Keratinocyte (primary cell): ENCODE results near the gene MAP4. TPM values are rescaled to one million over a fixed set of nuclear protein-coding genes. Genes with fewer than 3 reads are reported as not detected.

Source experiments
- DNase-seq: peaks from one replicate; pipeline ENCODE4 v3.0.0-alpha.2; 2011; ENCODE audit warnings: low read depth, missing footprints, low spot score
- FAIRE-seq: peaks from 2 replicates; lab custom pipeline; 2011; peaks lifted over from hg19 to GRCh38; lab: Jason Lieb, UNC
- H2AFZ ChIP-seq: 2 replicates; pipeline ENCODE4 v1.6.0; 2012; ENCODE audit warnings: low read length, control low read depth, inconsistent platforms; ENCODE audit not compliant: control insufficient read depth
- H3K27ac ChIP-seq: 2 replicates; pipeline ENCODE4 v1.5.1; 2011; ENCODE audit warnings: low read length; ENCODE audit not compliant: control insufficient read depth, insufficient read depth
- H3K27me3 ChIP-seq: 3 replicates; pipeline ENCODE4 v1.6.0; 2011; ENCODE audit warnings: low read length; ENCODE audit not compliant: control insufficient read depth, insufficient read depth; ENCODE audit errors: extremely low read depth
- H3K36me3 ChIP-seq, 2 experiments: 2 replicates in 1 of 2; 3 replicates in 1 of 2; pipeline ENCODE4 v1.5.1; 2011; ENCODE audit warnings: low read length in 2 of 2, mild to moderate bottlenecking in 1 of 2; ENCODE audit not compliant: control insufficient read depth in 2 of 2, insufficient read depth in 2 of 2; ENCODE audit errors: extremely low read depth in 1 of 2
- H3K4me1 ChIP-seq: 3 replicates; pipeline ENCODE4 v1.5.1; 2011; ENCODE audit warnings: low read length; ENCODE audit not compliant: control insufficient read depth, insufficient read depth; ENCODE audit errors: extremely low read depth
- H3K4me2 ChIP-seq: 3 replicates; pipeline ENCODE4 v1.6.0; 2011; ENCODE audit warnings: low read depth, low read length; ENCODE audit not compliant: control insufficient read depth, insufficient read depth; ENCODE audit errors: extremely low read depth
- H3K4me3 ChIP-seq, 3 experiments: fragments of 200-600 bp in 1 of 3; sonication (generic) in 1 of 3; 2 replicates in 2 of 3; 3 replicates in 1 of 3; pipeline ENCODE4 v1.5.1; 2011 to 2016; ENCODE audit warnings: low read length in 3 of 3, mild to moderate bottlenecking in 3 of 3, control low read depth in 2 of 3, inconsistent platforms in 1 of 3, low read depth in 1 of 3, mixed read lengths in 1 of 3, mixed run types in 1 of 3, moderate library complexity in 1 of 3; ENCODE audit not compliant: control insufficient read depth in 2 of 3, insufficient read depth in 2 of 3; ENCODE audit errors: extremely low read depth in 1 of 3
- H3K79me2 ChIP-seq: 2 replicates; pipeline ENCODE4 v1.6.0; 2012; ENCODE audit warnings: low read length; ENCODE audit not compliant: control insufficient read depth, insufficient read depth
- H3K9ac ChIP-seq: 3 replicates; pipeline ENCODE4 v1.6.0; 2011; ENCODE audit warnings: low read length; ENCODE audit not compliant: control insufficient read depth, insufficient read depth; ENCODE audit errors: extremely low read depth
- H3K9me1 ChIP-seq: 3 replicates; pipeline ENCODE4 v1.6.0; 2011; ENCODE audit warnings: low read length; ENCODE audit not compliant: control insufficient read depth, insufficient read depth; ENCODE audit errors: extremely low read depth
- H3K9me3 ChIP-seq: 2 replicates; pipeline ENCODE4 v1.5.1; 2012; ENCODE audit warnings: low read depth, low read length; ENCODE audit not compliant: control insufficient read depth
- H4K20me1 ChIP-seq: 3 replicates; pipeline ENCODE4 v1.6.0; 2011; ENCODE audit warnings: low read length; ENCODE audit not compliant: control insufficient read depth, insufficient read depth; ENCODE audit errors: extremely low read depth
- EZH2 ChIP-seq: IDR thresholded peaks from one replicate; pipeline ENCODE4 v1.6.1; 2012; ENCODE audit warnings: inconsistent platforms, mild to moderate bottlenecking, low read length, moderate library complexity
- dilution Hi-C: fragments of 300-500 bp; cut with MboI; formaldehyde crosslinking; loops from one replicate; pipeline ENCODE4 v1.7.0; 2020; ENCODE audit warnings: low sequenced_read_pairs; ENCODE audit not compliant: extremely low pct_ligation_motif_present
- polyA plus RNA-seq, 5 experiments: library from polyadenylated mRNA; depleted of rRNA in 3 of 5; stranded (reverse) in 3 of 5; stranded (forward) in 1 of 5; unstranded in 1 of 5; fragments of >200 nt; gene quantifications; 1 replicate in 1 of 5; 2 replicates in 3 of 5; 3 replicates in 1 of 5; pipeline versions ENCODE4 v1.2.1 to v1.2.3, GENCODE V29; 2011 to 2012; ENCODE audit warnings: missing spikeins in 2 of 5, low read depth in 1 of 5, low replicate concordance in 1 of 5
- TF ChIP-seq, protein P1 (sequence below), 3 experiments: IDR thresholded peaks in 1 of 3; conservative IDR thresholded peaks in 1 of 3; optimal IDR thresholded peaks in 1 of 3; 2 replicates in 2 of 3; 3 replicates in 1 of 3; pipeline versions ENCODE3 to v1.5.1; 2011; ENCODE audit warnings: low read length in 3 of 3, mild to moderate bottlenecking in 3 of 3, moderate library complexity in 2 of 3, control low read depth in 1 of 3, inconsistent platforms in 1 of 3; ENCODE audit not compliant: insufficient read depth in 2 of 3; ENCODE audit errors: extremely low read depth in 1 of 3

Gene MAP4
- polyA plus RNA-seq, 1 donor (not counting 4 experiments of a cell fraction or from before 2014, with no cell fraction given) = 110 TPM

DNA sequence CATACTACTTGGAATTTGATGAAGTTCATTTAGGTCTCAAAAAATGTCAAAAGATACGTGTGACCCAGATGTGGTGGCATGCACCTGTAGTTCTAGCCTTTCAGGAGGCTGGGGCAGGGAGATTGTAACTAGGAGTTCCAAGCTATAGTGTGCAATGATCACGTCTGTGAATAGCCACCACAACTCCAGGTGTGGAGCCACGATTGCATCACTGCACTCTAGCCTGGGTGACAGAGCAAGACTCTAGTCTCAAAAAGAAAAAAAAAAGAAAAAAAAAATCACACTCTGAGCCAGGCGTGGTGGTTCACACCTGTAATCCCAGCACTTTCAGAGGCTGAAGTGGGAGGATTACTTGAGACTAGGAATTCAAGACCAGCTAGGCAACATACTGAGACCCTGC is 14.2 kb downstream of the MAP4 start:
- Histone ChIP-seq H3K36me3 (peaks cover 3 to 6% of the 10 kb centered on the region in 2 experiments), H3K4me1 (no peaks in the 10 kb centered on the region), H4K20me1 (peaks cover 7% of the 10 kb centered on the region), H3K4me3 (no peak overlapping the region), H2AFZ (no peak overlapping the region), H3K9me3 (no peaks in the 10 kb centered on the region), H3K27ac (no peak overlapping the region), H3K79me2 (peaks cover 76% of the 10 kb centered on the region), H3K27me3 (no peaks in the 10 kb centered on the region), H3K9me1 (no peaks in the 10 kb centered on the region), H3K9ac (no peak overlapping the region), H3K4me2 (no peak overlapping the region)
- FAIRE-seq (no peak), DNase-seq (no peak)
- dilution Hi-C loops = no loop called here
- TF ChIP-seq, protein P1, sequence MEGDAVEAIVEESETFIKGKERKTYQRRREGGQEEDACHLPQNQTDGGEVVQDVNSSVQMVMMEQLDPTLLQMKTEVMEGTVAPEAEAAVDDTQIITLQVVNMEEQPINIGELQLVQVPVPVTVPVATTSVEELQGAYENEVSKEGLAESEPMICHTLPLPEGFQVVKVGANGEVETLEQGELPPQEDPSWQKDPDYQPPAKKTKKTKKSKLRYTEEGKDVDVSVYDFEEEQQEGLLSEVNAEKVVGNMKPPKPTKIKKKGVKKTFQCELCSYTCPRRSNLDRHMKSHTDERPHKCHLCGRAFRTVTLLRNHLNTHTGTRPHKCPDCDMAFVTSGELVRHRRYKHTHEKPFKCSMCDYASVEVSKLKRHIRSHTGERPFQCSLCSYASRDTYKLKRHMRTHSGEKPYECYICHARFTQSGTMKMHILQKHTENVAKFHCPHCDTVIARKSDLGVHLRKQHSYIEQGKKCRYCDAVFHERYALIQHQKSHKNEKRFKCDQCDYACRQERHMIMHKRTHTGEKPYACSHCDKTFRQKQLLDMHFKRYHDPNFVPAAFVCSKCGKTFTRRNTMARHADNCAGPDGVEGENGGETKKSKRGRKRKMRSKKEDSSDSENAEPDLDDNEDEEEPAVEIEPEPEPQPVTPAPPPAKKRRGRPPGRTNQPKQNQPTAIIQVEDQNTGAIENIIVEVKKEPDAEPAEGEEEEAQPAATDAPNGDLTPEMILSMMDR (optimal IDR thresholded peaks at IDR 0.05 in 1 of 3, IDR thresholded peaks at IDR 0.05 in 1 of 3, conservative IDR thresholded peaks at IDR 0.05 in 1 of 3; ENCODE audit: extremely low read depth in 1 of 3, insufficient read depth in 2 of 3, low read length in 3 of 3) = no peak
- TF ChIP-seq EZH2 = no peak

DNA sequence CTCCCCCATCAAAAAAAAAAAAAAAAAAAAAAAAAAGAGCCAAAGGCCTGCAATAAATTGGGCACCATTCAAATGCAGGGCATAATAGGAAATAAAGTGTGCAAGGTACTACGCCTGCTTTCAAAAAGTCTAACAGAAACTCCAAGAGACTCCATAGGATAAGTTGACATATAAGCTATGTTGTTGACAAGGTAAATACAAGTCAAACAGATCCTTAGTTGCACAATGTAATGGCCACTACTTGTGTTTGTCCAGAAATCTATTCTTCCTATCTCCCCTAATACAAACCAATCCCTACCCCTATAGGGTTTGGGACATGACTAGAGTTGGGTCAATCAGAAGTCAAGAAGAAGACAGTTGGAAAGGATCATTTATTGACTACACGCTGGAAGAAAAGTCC is 16.0 kb downstream of the MAP4 start:
- Histone ChIP-seq H3K4me1 (no peaks in the 10 kb centered on the region), H3K9me1 (no peaks in the 10 kb centered on the region), H3K4me3 (no peak overlapping the region), H3K27ac (no peak overlapping the region), H3K79me2 (peaks cover 76% of the 10 kb centered on the region), H3K36me3 (peaks cover 4 to 12% of the 10 kb centered on the region in 2 experiments), H3K9me3 (no peaks in the 10 kb centered on the region), H3K4me2 (no peak overlapping the region), H4K20me1 (peaks cover 13% of the 10 kb centered on the region), H2AFZ (no peak overlapping the region), H3K27me3 (no peaks in the 10 kb centered on the region), H3K9ac (no peak overlapping the region)
- TF ChIP-seq, protein P1 (optimal IDR thresholded peaks at IDR 0.05 in 1 of 3, IDR thresholded peaks at IDR 0.05 in 1 of 3, conservative IDR thresholded peaks at IDR 0.05 in 1 of 3; ENCODE audit: extremely low read depth in 1 of 3, insufficient read depth in 2 of 3, low read length in 3 of 3) = no peak
- TF ChIP-seq EZH2 = no peak
- DNase-seq (no peak), FAIRE-seq (no peak)
- dilution Hi-C loops = no loop called here
